IMR-90 (cell line): ENCODE measurements around the gene ADAMTS17. TPM values are rescaled to one million over a fixed set of nuclear protein-coding genes. Genes with fewer than 3 reads are reported as not detected.

Experiments used
- ATAC-seq: fragments of 200-7000 bp; cut with Tn5 transposase; 2 replicates; pipeline ENCODE4 v1.9.1; 2020; ENCODE audit warnings: low read depth, mild to moderate bottlenecking, moderate library complexity
- BruUV-seq: library from RNA; stranded (reverse); fragments of 400-500 nt; replicated peaks from 2 replicates; lab custom pipeline; 2021; lab: Mats Ljungman, UMichigan
- CTCF ChIA-PET: fragments of 300-600 bp; formaldehyde crosslinking; extraction: SDS; loops from one replicate; lab custom pipeline; 2021; ENCODE audit warnings: antibody characterized with exemption; lab: Yijun Ruan, JAX
- POLR2A ChIA-PET: fragments of 300-600 bp; sonication (Branson Sonifier 250); formaldehyde crosslinking; loops from one replicate; lab custom pipeline; 2022; ENCODE audit warnings: antibody characterized with exemption; ENCODE audit not compliant: unreplicated experiment; lab: Charles Lee
- DNase-seq: peaks from one replicate; pipeline ENCODE4 v3.0.0; 2013
- H2AFZ ChIP-seq: replicated peaks from 2 replicates; pipeline ENCODE3; 2013; ENCODE audit warnings: low read length, mild to moderate bottlenecking; ENCODE audit not compliant: poor library complexity
- H2AK5ac ChIP-seq: 2 replicates; pipeline ENCODE4 v1.6.1; 2013; ENCODE audit warnings: low read depth, low read length, inconsistent platforms
- H2AK9ac ChIP-seq: replicated peaks from 2 replicates; pipeline ENCODE3; 2013; ENCODE audit warnings: mild to moderate bottlenecking, low read depth, low read length, moderate library complexity; ENCODE audit not compliant: poor library complexity
- H2BK120ac ChIP-seq: 2 replicates; pipeline ENCODE4 v1.6.1; 2013; ENCODE audit warnings: low read depth, low read length, inconsistent platforms
- H2BK15ac ChIP-seq: 3 replicates; pipeline ENCODE4 v1.6.1; 2013; ENCODE audit warnings: low read depth, low read length, inconsistent platforms
- H2BK20ac ChIP-seq: 2 replicates; pipeline ENCODE4 v1.6.1; 2013; ENCODE audit warnings: low read depth, mild to moderate bottlenecking, inconsistent platforms, low read length, moderate library complexity
- H2BK5ac ChIP-seq: 2 replicates; pipeline ENCODE4 v1.6.1; 2013; ENCODE audit warnings: mild to moderate bottlenecking, low read depth, low read length, inconsistent platforms; ENCODE audit not compliant: poor library complexity, severe bottlenecking
- H3K14ac ChIP-seq: replicated peaks from 2 replicates; pipeline ENCODE4 v1.6.1; 2013; ENCODE audit warnings: low read depth, low read length, inconsistent platforms
- H3K18ac ChIP-seq: 2 replicates; pipeline ENCODE4 v1.6.1; 2013; ENCODE audit warnings: low read depth, low read length, control low read depth
- H3K23ac ChIP-seq: 2 replicates; pipeline ENCODE4 v1.6.1; 2013; ENCODE audit warnings: low read depth, low read length, inconsistent platforms
- H3K27ac ChIP-seq: 2 replicates; pipeline ENCODE4 v1.5.1; 2013; ENCODE audit warnings: mild to moderate bottlenecking, control low read depth, low read length; ENCODE audit not compliant: insufficient read depth
- H3K27me3 ChIP-seq: 2 replicates; pipeline ENCODE4 v1.6.1; 2013; ENCODE audit warnings: low read length; ENCODE audit not compliant: control insufficient read depth, insufficient read depth
- H3K36me3 ChIP-seq: 2 replicates; pipeline ENCODE4 v1.6.1; 2013; ENCODE audit warnings: low read length, mixed read lengths; ENCODE audit not compliant: control insufficient read depth, insufficient read depth
- H3K4ac ChIP-seq: 2 replicates; pipeline ENCODE4 v1.6.1; 2013; ENCODE audit warnings: low read depth, low read length, inconsistent platforms
- H3K4me1 ChIP-seq: 2 replicates; pipeline ENCODE4 v1.6.1; 2013; ENCODE audit warnings: low read length, mixed read lengths; ENCODE audit not compliant: control insufficient read depth, insufficient read depth
- H3K4me2 ChIP-seq: 2 replicates; pipeline ENCODE4 v1.6.1; 2013; ENCODE audit warnings: low read depth, mild to moderate bottlenecking, control low read depth, low read length, moderate library complexity
- H3K4me3 ChIP-seq: 2 replicates; pipeline ENCODE4 v1.5.1; 2013; ENCODE audit warnings: low read depth, mild to moderate bottlenecking, control low read depth, low read length, moderate library complexity; ENCODE audit not compliant: insufficient read depth
- H3K56ac ChIP-seq: 2 replicates; pipeline ENCODE4 v1.6.1; 2013; ENCODE audit warnings: low read length, inconsistent platforms; ENCODE audit not compliant: insufficient read depth; ENCODE audit errors: extremely low read depth
- H3K79me1 ChIP-seq, 2 experiments: 2 replicates each; pipeline ENCODE4 v1.6.1; 2013; ENCODE audit warnings: low read length in 2 of 2, inconsistent platforms in 1 of 2, low read depth in 1 of 2
- H3K9ac ChIP-seq: 2 replicates; pipeline ENCODE4 v1.6.1; 2013; ENCODE audit warnings: low read depth, low read length, control low read depth
- H3K9me1 ChIP-seq: 2 replicates; pipeline ENCODE4 v1.6.1; 2013; ENCODE audit warnings: low read length, inconsistent platforms; ENCODE audit not compliant: insufficient read depth
- H3K9me3 ChIP-seq: 2 replicates; pipeline ENCODE4 v1.6.1; 2013; ENCODE audit warnings: low read length; ENCODE audit not compliant: control insufficient read depth, insufficient read depth
- H4K20me1 ChIP-seq: 2 replicates; pipeline ENCODE4 v1.6.1; 2013; ENCODE audit warnings: low read length, inconsistent platforms; ENCODE audit not compliant: insufficient read depth
- H4K5ac ChIP-seq: 2 replicates; pipeline ENCODE4 v1.6.1; 2013; ENCODE audit warnings: mild to moderate bottlenecking, low read depth, low read length, control low read depth
- H4K8ac ChIP-seq, 2 experiments: 2 replicates each; pipeline ENCODE4 v1.6.1; 2013; ENCODE audit warnings: low read depth in 2 of 2, low read length in 2 of 2, control low read depth in 1 of 2, inconsistent platforms in 1 of 2
- H4K91ac ChIP-seq: 2 replicates; pipeline ENCODE4 v1.6.1; 2013; ENCODE audit warnings: low read depth, low read length, inconsistent platforms; ENCODE audit not compliant: insufficient read depth
- BHLHE40 ChIP-seq: fragments of 150-350 bp; IDR thresholded peaks from 2 replicates; pipeline ENCODE4 v1.6.1; 2016; ENCODE audit warnings: mild to moderate bottlenecking, low read depth, low read length
- CEBPB ChIP-seq: IDR thresholded peaks from 2 replicates; pipeline ENCODE4 v1.6.1; 2012; ENCODE audit warnings: low read depth, low read length, improper control_type of control experiment
- CHD1 ChIP-seq: IDR thresholded peaks from 2 replicates; pipeline ENCODE4 v1.6.1; 2012; ENCODE audit warnings: low read depth, low read length, improper control_type of control experiment
- MAFK ChIP-seq: IDR thresholded peaks from 2 replicates; pipeline ENCODE4 v1.6.1; 2012; ENCODE audit warnings: low read depth, low read length, improper control_type of control experiment
- MAZ ChIP-seq: IDR thresholded peaks from 2 replicates; pipeline ENCODE4 v1.6.1; 2012; ENCODE audit warnings: low read depth, mild to moderate bottlenecking, low read length, improper control_type of control experiment, moderate library complexity, borderline replicate concordance
- MXI1 ChIP-seq: IDR thresholded peaks from 2 replicates; pipeline ENCODE4 v1.6.1; 2012; ENCODE audit warnings: low read depth, mild to moderate bottlenecking, low read length, moderate library complexity, borderline replicate concordance
- NFE2L2 ChIP-seq: fragments of 150-350 bp; IDR thresholded peaks from 2 replicates; pipeline ENCODE4 v1.6.1; 2016; ENCODE audit warnings: low read depth, mild to moderate bottlenecking, low read length
- POLR2A ChIP-seq: IDR thresholded peaks from 2 replicates; pipeline ENCODE4 v1.6.1; 2012; ENCODE audit warnings: mild to moderate bottlenecking, low read depth, low read length
- RAD21 ChIP-seq: IDR thresholded peaks from 2 replicates; pipeline ENCODE4 v1.6.1; 2012; ENCODE audit warnings: low read length, improper control_type of control experiment
- RCOR1 ChIP-seq: IDR thresholded peaks from 2 replicates; pipeline ENCODE4 v1.6.1; 2012; ENCODE audit warnings: mild to moderate bottlenecking, low read length, improper control_type of control experiment; ENCODE audit not compliant: insufficient replicate concordance
- RFX5 ChIP-seq: IDR thresholded peaks from 2 replicates; pipeline ENCODE4 v1.8.0; 2012; ENCODE audit warnings: low read depth, mild to moderate bottlenecking, low read length, moderate library complexity
- WGBS, 2 experiments: methylation state at CpG; one replicate each; pipeline versions ENCODE4 v1.1.5 to v1.1.7; 2013; ENCODE audit warnings: missing lambda C conversion rate in 2 of 2; ENCODE audit not compliant: insufficient read length in 1 of 2; ENCODE audit errors: extremely low coverage in 2 of 2; 5-methylcytosine and 5-hydroxymethylcytosine counted together
- dilution Hi-C: fragments of 300-500 bp; cut with HindIII; formaldehyde crosslinking; loops from one replicate; pipeline ENCODE4 v1.14.3; 2018; ENCODE audit warnings: low sequenced_read_pairs; ENCODE audit not compliant: unreplicated experiment
- in situ Hi-C: fragments of 300-500 bp; cut with MboI; formaldehyde crosslinking; loops from 3 replicates; pipeline ENCODE4 v1.14.3; 2019; ENCODE audit warnings: low sequenced_read_pairs, inconsistent platforms, mixed read lengths
- intact Hi-C: fragments of 100-400 bp; cut with micrococcal nuclease; formaldehyde crosslinking; loops from 2 replicates; pipeline ENCODE4 v1.10.0; 2022
- polyA plus RNA-seq, 3 experiments: library from polyadenylated mRNA; depleted of rRNA; stranded (reverse); fragments of >200 nt; gene quantifications; 2 replicates each; pipeline ENCODE4 v1.2.3, GENCODE V29; 2012; ENCODE audit warnings: low replicate concordance in 1 of 3
- total RNA-seq: library from RNA; depleted of rRNA; stranded (reverse); fragments of >200 nt; gene quantifications from 2 replicates; pipeline ENCODE4 v1.2.3, GENCODE V29; 2012
- TF ChIP-seq, protein P1 (sequence below): fragments of 150-350 bp; IDR thresholded peaks from 2 replicates; pipeline ENCODE4 v1.6.1; 2016; ENCODE audit warnings: low read depth, mild to moderate bottlenecking, low read length, moderate library complexity, borderline replicate concordance
- TF ChIP-seq, protein P2 (sequence below): conservative IDR thresholded peaks from 2 replicates; pipeline ENCODE4 v1.5.1; 2012; ENCODE audit warnings: mild to moderate bottlenecking, low read depth, low read length, improper control_type of control experiment
- TF ChIP-seq, protein P3 (sequence below): fragments of 150-350 bp; IDR thresholded peaks from 2 replicates; pipeline ENCODE4 v1.6.1; 2017; ENCODE audit warnings: mild to moderate bottlenecking, antibody characterized with exemption, low read length, low read depth

ADAMTS17 gene
- total and polyA plus RNA-seq, 2 of the 4 experiments (the other 2 are of a cell fraction): 0.03 TPM; not detected in 1

DNA sequence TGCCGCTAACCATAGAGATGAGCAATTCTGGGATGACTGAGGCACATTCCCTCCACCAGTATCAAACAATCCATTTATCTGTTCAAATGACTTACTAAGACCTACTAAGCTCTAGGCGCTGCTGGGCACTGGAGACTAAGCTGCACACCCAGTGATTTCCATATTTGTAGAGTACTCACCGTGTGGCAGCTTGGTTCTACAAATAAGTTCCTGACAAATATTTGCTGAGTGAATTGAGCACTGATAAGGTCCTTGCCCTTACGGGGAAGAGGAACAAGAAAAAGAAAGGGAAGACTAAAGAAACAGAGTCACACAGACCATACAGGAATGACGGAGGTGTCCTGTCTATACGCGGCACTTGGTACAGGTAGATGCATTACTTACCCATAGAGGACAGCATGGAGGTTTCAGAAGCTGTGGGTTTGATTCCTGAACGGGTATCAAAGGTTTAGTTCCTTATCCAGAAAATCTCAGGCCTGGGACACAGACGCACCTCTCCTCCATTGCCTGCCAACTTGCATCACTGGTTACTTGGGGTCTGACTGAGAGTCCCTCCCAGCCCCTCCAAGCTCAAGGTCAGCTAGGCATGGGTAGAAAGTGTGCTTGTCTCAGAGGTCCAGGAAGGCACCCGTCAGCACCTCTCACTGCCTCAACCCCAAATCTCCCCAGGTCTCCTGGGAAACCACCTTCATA, 310.0 kb downstream of the ADAMTS17 start:
- Histone ChIP-seq H3K9me1 (no peaks in the 10 kb centered on the region), H2AK9ac (no peak overlapping the region), H4K20me1 (no peaks in the 10 kb centered on the region), H2BK15ac (no peak overlapping the region), H3K23ac (no peak overlapping the region), H3K18ac (no peak overlapping the region), H4K5ac (no peak overlapping the region), H2BK20ac (no peak overlapping the region), H3K14ac (no peak overlapping the region), H3K56ac (no peak overlapping the region), H2BK120ac (no peak overlapping the region), H3K9ac (no peak overlapping the region), H3K27ac (no peak overlapping the region), H2AFZ (no peak overlapping the region), H2AK5ac (no peak overlapping the region), H3K4me1 (no peaks in the 10 kb centered on the region), H3K9me3 (peaks cover 16% of the 10 kb centered on the region), H3K79me1 (no peaks in the 10 kb centered on the region), H2BK5ac (no peak overlapping the region), H3K4me3 (no peak overlapping the region), H3K27me3 (no peaks in the 10 kb centered on the region), H3K36me3 (no peaks in the 10 kb centered on the region), H4K8ac (no peak overlapping the region), H4K91ac (no peak overlapping the region), H3K4ac (no peak overlapping the region), H3K4me2 (no peak overlapping the region)
- in situ Hi-C loops: no loop called here
- ATAC-seq: no peak
- DNase-seq: no peak
- TF ChIP-seq MAFK (no peak), BHLHE40 (no peak), RCOR1 (no peak), NFE2L2 (no peak), MAZ (no peak), POLR2A (no peak), MXI1 (no peak), CHD1 (no peak), RAD21 (no peak), RFX5 (no peak), CEBPB (no peak)
- TF ChIP-seq, protein P1, sequence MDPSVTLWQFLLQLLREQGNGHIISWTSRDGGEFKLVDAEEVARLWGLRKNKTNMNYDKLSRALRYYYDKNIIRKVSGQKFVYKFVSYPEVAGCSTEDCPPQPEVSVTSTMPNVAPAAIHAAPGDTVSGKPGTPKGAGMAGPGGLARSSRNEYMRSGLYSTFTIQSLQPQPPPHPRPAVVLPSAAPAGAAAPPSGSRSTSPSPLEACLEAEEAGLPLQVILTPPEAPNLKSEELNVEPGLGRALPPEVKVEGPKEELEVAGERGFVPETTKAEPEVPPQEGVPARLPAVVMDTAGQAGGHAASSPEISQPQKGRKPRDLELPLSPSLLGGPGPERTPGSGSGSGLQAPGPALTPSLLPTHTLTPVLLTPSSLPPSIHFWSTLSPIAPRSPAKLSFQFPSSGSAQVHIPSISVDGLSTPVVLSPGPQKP: no peak
- TF ChIP-seq, protein P2, sequence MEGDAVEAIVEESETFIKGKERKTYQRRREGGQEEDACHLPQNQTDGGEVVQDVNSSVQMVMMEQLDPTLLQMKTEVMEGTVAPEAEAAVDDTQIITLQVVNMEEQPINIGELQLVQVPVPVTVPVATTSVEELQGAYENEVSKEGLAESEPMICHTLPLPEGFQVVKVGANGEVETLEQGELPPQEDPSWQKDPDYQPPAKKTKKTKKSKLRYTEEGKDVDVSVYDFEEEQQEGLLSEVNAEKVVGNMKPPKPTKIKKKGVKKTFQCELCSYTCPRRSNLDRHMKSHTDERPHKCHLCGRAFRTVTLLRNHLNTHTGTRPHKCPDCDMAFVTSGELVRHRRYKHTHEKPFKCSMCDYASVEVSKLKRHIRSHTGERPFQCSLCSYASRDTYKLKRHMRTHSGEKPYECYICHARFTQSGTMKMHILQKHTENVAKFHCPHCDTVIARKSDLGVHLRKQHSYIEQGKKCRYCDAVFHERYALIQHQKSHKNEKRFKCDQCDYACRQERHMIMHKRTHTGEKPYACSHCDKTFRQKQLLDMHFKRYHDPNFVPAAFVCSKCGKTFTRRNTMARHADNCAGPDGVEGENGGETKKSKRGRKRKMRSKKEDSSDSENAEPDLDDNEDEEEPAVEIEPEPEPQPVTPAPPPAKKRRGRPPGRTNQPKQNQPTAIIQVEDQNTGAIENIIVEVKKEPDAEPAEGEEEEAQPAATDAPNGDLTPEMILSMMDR: no peak
- TF ChIP-seq, protein P3, sequence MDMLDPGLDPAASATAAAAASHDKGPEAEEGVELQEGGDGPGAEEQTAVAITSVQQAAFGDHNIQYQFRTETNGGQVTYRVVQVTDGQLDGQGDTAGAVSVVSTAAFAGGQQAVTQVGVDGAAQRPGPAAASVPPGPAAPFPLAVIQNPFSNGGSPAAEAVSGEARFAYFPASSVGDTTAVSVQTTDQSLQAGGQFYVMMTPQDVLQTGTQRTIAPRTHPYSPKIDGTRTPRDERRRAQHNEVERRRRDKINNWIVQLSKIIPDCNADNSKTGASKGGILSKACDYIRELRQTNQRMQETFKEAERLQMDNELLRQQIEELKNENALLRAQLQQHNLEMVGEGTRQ: no peak
- intact Hi-C loops: no loop called here
- WGBS, 2 experiments: 80% methylated on average over 2 of the region's 10 CpGs; no CpG with 5 or more reads in 1 of the 2 experiments
- dilution Hi-C loops: no loop called here
- no TSS peak for BruUV-seq
- ChIA-PET CTCF (no interaction called here), POLR2A (no interaction called here)
